Amygdala (tissue), 56 donors: ENCODE measurements around the gene NLGN4X.

Experiments
- DNase-seq, 56 donors: peaks; one replicate each; lab custom pipeline; 2025; lab: John Stamatoyannopoulos, UW

The NLGN4X gene

GRCh38 chrX:6228720-6229119 lies at the start of gene NLGN4X:
NLGN4X (minus strand) TSS chrX:6228867; CDS start chrX:6151466, 77,401 bp downstream.
- peak in 54 of 56 donors; percentile 0 to 72 (median 22) for DNase-seq

GRCh38 chrX:6266041-6266440 lies 37.4 kb upstream of the NLGN4X start:
- no peak for DNase-seq

GRCh38 chrX:6262959-6263358 lies 34.3 kb upstream of the NLGN4X start:
- DNase-seq = no peak

GRCh38 chrX:6257025-6257424 lies 28.4 kb upstream of the NLGN4X start:
- DNase-seq = no peak

GRCh38 chrX:6244666-6245065 lies 16.0 kb upstream of the NLGN4X start:
- no peak for DNase-seq

- no peak for DNase-seq
Measured at GRCh38 chrX:6238576-6238975, 9.9 kb upstream of the NLGN4X start.

- peak in 1 of 56 donors; percentile 2 for DNase-seq
Measured at GRCh38 chrX:6227935-6228334, 732 bp downstream of the NLGN4X start.

- peak in 23 of 56 donors; percentile 0 to 42 (median 7) for DNase-seq
Measured at GRCh38 chrX:6227453-6227835, 1.2 kb downstream of the NLGN4X start.

- peak in 38 of 56 donors; percentile 0 to 47 (median 11) for DNase-seq
Measured at GRCh38 chrX:6226596-6227452, 1.8 kb downstream of the NLGN4X start.

GRCh38 chrX:6225911-6226595 lies 2.6 kb downstream of the NLGN4X start:
- DNase-seq = peak in 48 of 56 donors; percentile 1 to 57 (median 23)

- DNase-seq = peak in 9 of 56 donors; percentile 0 to 18 (median 1)
Measured at GRCh38 chrX:6225288-6225910, 3.3 kb downstream of the NLGN4X start.

GRCh38 chrX:6223516-6223915 lies 5.2 kb downstream of the NLGN4X start:
- no peak for DNase-seq

GRCh38 chrX:6210230-6210629 lies 18.4 kb downstream of the NLGN4X start:
- DNase-seq = no peak

GRCh38 chrX:6203462-6204215 lies 25.0 kb downstream of the NLGN4X start:
- no peak for DNase-seq

- no peak for DNase-seq
Measured at GRCh38 chrX:6199486-6199885, 29.2 kb downstream of the NLGN4X start.

- DNase-seq = no peak
Measured at GRCh38 chrX:6187256-6187655, 41.4 kb downstream of the NLGN4X start.

- DNase-seq = no peak
Measured at GRCh38 chrX:6184900-6185515, 43.7 kb downstream of the NLGN4X start.

- no peak for DNase-seq
Measured at GRCh38 chrX:6175914-6176313, 52.8 kb downstream of the NLGN4X start.

GRCh38 chrX:6170424-6170823 lies 58.2 kb downstream of the NLGN4X start:
- DNase-seq = no peak

GRCh38 chrX:6169407-6169806 lies 59.3 kb downstream of the NLGN4X start:
- DNase-seq = no peak
